Neural progenitor cell (in vitro differentiated cells): ENCODE results near the gene BCL2L13. TPM values are rescaled to one million over a fixed set of nuclear protein-coding genes. Genes with fewer than 3 reads are reported as not detected.
A peak's percentile ranks its signal among the peaks of the same experiment; 100 is the strongest.

Experiments used
- DNase-seq: peaks from one replicate; pipeline ENCODE4 v3.0.0-alpha.2; 2016; ENCODE audit warnings: low spot score
- H2AFZ ChIP-seq: fragments of 200-600 bp; sonication (generic); replicated peaks from 2 replicates; pipeline ENCODE4 v1.6.1; 2016; ENCODE audit warnings: antibody characterized with exemption
- H3F3A ChIP-seq: fragments of 200-600 bp; sonication (generic); 2 replicates; pipeline ENCODE4 v1.6.1; 2016; ENCODE audit warnings: antibody characterized with exemption, low read depth
- H3K27ac ChIP-seq: fragments of 200-600 bp; sonication (generic); 2 replicates; pipeline ENCODE4 v1.5.1; 2016; ENCODE audit warnings: mild to moderate bottlenecking
- H3K27me3 ChIP-seq: fragments of 200-600 bp; sonication (generic); 2 replicates; pipeline ENCODE4 v1.6.1; 2016; ENCODE audit warnings: mild to moderate bottlenecking, moderate library complexity
- H3K36me3 ChIP-seq: fragments of 200-600 bp; sonication (generic); 2 replicates; pipeline ENCODE4 v1.5.1; 2016
- H3K4me1 ChIP-seq: fragments of 200-600 bp; sonication (generic); 2 replicates; pipeline ENCODE4 v1.6.1; 2016; ENCODE audit warnings: mixed run types
- H3K4me2 ChIP-seq: fragments of 200-600 bp; sonication (generic); 2 replicates; pipeline ENCODE4 v1.6.1; 2016
- H3K4me3 ChIP-seq: fragments of 200-600 bp; sonication (generic); 2 replicates; pipeline ENCODE4 v1.5.1; 2016
- H3K79me2 ChIP-seq: fragments of 200-600 bp; sonication (generic); 2 replicates; pipeline ENCODE4 v1.6.1; 2016; ENCODE audit warnings: low read depth
- H3K9ac ChIP-seq: fragments of 200-600 bp; sonication (generic); 2 replicates; pipeline ENCODE4 v1.6.1; 2016
- H3K9me3 ChIP-seq: fragments of 200-600 bp; sonication (generic); 2 replicates; pipeline ENCODE4 v1.5.1; 2016; ENCODE audit warnings: low read depth
- H4K20me1 ChIP-seq: fragments of 200-600 bp; sonication (generic); 2 replicates; pipeline ENCODE4 v1.6.1; 2016; ENCODE audit warnings: low read depth
- H3K27ac Mint-ChIP-seq: 3 replicates; pipeline ENCODE4 v1.8.0; 2021; ENCODE audit warnings: mixed read lengths
- H3K27me3 Mint-ChIP-seq: 2 replicates; pipeline ENCODE4 v1.8.0; 2022; ENCODE audit warnings: low read depth, mild to moderate bottlenecking, inconsistent platforms, moderate library complexity, mixed read lengths; ENCODE audit not compliant: insufficient read depth
- H3K36me3 Mint-ChIP-seq: 3 replicates; pipeline ENCODE4 v1.8.0; 2021; ENCODE audit warnings: mixed read lengths
- H3K4me1 Mint-ChIP-seq: 3 replicates; pipeline ENCODE4 v1.8.0; 2021; ENCODE audit warnings: mixed read lengths
- H3K4me3 Mint-ChIP-seq: 3 replicates; pipeline ENCODE4 v1.8.0; 2021; ENCODE audit warnings: mild to moderate bottlenecking, moderate library complexity, mixed read lengths
- H3K9me3 Mint-ChIP-seq: 3 replicates; pipeline ENCODE4 v1.8.0; 2020; ENCODE audit warnings: mixed read lengths
- EZH2 ChIP-seq: fragments of 200-600 bp; sonication (generic); IDR thresholded peaks from 2 replicates; pipeline ENCODE4 v1.6.1; 2017; ENCODE audit warnings: antibody characterized with exemption, mild to moderate bottlenecking, moderate library complexity
- EZH2phosphoT487 ChIP-seq: fragments of 200-600 bp; sonication (generic); IDR thresholded peaks from 2 replicates; pipeline ENCODE4 v1.6.1; 2017; ENCODE audit warnings: antibody characterized with exemption
- total RNA-seq: library from RNA; depleted of rRNA; stranded (reverse); fragments of >200 nt; gene quantifications from 2 replicates; pipeline ENCODE4 v1.2.3, GENCODE V29; 2015; ENCODE audit warnings: low replicate concordance
- TF ChIP-seq, protein P1 (sequence below): fragments of 200-600 bp; sonication (generic); IDR thresholded peaks from 2 replicates; pipeline ENCODE4 v1.5.1; 2017; ENCODE audit warnings: antibody characterized with exemption, mild to moderate bottlenecking

BCL2L13 gene
- total RNA-seq, 1 donor from 2014 or later = 47.7 TPM

DNA sequence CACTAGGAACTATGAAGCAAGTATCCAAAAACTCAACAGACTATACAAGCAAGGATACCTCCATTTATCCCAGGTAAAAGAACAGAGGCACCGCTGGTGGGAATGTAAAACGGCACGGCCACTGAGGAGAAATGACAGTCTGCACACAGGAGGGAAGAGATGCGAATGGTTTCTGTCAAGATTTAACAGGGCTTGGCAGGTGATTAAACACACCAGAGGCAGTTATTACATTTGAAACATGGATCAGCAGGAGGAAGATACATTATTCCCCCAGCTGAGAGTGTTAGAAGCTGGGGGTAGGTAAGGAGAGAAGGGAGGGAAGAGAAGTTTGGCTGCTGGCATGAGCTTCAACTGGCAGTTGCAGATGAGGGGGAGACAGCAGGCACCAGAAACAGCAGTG, 40.2 kb upstream of the BCL2L13 start:
- Histone ChIP-seq H3K36me3 (peaks cover 9% of the 10 kb centered on the region), H3K27me3 (no peaks in the 10 kb centered on the region), H3K27ac (no peak overlapping the region), H3K79me2 (peaks cover 17% of the 10 kb centered on the region), H3K4me1 (no peaks in the 10 kb centered on the region), H4K20me1 (peaks cover 11% of the 10 kb centered on the region), H3K9ac (no peak overlapping the region), H3K4me2 (no peak overlapping the region), H3K4me3 (no peak overlapping the region), H2AFZ (no peak overlapping the region), H3K9me3 (no peaks in the 10 kb centered on the region), H3F3A (no peaks in the 10 kb centered on the region)
- Mint-ChIP-seq H3K9me3 (peaks cover 2% of the 10 kb centered on the region), H3K27ac (no peak overlapping the region), H3K4me3 (no peak overlapping the region), H3K4me1 (no peaks in the 10 kb centered on the region), H3K27me3 (peaks cover 4% of the 10 kb centered on the region), H3K36me3 (peaks cover 32% of the 10 kb centered on the region)
- DNase-seq = no peak
- TF ChIP-seq EZH2phosphoT487 (no peak), EZH2 (no peak)
- TF ChIP-seq, protein P1, sequence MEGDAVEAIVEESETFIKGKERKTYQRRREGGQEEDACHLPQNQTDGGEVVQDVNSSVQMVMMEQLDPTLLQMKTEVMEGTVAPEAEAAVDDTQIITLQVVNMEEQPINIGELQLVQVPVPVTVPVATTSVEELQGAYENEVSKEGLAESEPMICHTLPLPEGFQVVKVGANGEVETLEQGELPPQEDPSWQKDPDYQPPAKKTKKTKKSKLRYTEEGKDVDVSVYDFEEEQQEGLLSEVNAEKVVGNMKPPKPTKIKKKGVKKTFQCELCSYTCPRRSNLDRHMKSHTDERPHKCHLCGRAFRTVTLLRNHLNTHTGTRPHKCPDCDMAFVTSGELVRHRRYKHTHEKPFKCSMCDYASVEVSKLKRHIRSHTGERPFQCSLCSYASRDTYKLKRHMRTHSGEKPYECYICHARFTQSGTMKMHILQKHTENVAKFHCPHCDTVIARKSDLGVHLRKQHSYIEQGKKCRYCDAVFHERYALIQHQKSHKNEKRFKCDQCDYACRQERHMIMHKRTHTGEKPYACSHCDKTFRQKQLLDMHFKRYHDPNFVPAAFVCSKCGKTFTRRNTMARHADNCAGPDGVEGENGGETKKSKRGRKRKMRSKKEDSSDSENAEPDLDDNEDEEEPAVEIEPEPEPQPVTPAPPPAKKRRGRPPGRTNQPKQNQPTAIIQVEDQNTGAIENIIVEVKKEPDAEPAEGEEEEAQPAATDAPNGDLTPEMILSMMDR = no peak

DNA sequence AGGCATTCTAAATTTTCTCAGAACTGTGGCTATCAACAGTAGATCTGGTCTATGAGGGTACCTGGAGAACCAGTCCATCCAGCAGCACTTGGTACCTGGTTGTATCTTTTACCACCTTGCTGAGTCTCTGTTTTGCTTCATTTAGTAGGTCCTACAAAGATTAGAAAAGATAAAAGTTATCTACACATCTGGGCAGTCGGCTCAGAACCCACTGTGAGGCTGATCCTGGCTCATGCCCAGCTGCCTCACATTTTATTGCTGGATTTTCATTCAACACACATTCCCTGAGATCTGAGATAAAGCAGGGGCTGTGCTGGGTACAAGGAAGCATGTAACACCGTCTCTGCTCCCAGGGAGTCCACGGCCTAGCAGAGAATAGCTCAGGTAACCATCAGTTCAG, 37.5 kb upstream of the BCL2L13 start:
- Mint-ChIP-seq H3K27me3 (no peaks in the 10 kb centered on the region), H3K36me3 (peaks cover 22% of the 10 kb centered on the region), H3K9me3 (peaks cover 2% of the 10 kb centered on the region), H3K4me1 (peaks cover 4% of the 10 kb centered on the region), H3K4me3 (no peak overlapping the region), H3K27ac (peak overlapping the region; percentile 37)
- H3K9ac ChIP-seq = no peak overlapping the region
- H3K4me1 ChIP-seq = no peaks in the 10 kb centered on the region
- H2AFZ ChIP-seq = no peak overlapping the region
- peaks cover 37% of the 10 kb centered on the region for H3K79me2 ChIP-seq
- no peaks in the 10 kb centered on the region for H3K27me3 ChIP-seq
- TF ChIP-seq EZH2phosphoT487 (no peak), EZH2 (no peak)
- TF ChIP-seq, protein P1 = no peak
- peaks cover 14% of the 10 kb centered on the region for H4K20me1 ChIP-seq
- H3K4me3 ChIP-seq = no peak overlapping the region
- H3K27ac ChIP-seq = no peak overlapping the region
- H3K9me3 ChIP-seq = no peaks in the 10 kb centered on the region
- H3F3A ChIP-seq = no peaks in the 10 kb centered on the region
- H3K36me3 ChIP-seq = peaks cover 9% of the 10 kb centered on the region
- H3K4me2 ChIP-seq = no peak overlapping the region
- no peak for DNase-seq

DNA sequence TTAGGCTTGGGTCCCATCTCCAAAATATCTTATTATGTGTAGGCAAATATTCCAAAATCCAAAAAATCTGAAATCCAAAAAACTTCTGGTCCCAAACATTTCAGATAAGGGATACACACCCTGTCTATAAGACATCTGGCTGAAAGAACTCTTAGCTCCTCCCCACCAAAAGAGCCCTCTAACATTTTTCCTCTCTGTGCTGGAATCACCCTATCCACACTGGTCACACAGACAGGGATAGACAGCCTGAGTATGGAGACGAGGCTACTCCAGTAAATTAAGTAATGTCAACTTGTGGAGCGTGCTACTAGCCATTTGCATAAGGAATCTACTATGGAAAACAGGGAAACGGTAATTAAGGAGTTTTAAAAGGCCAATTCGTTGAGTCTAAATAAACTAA, 34.9 kb upstream of the BCL2L13 start:
- Mint-ChIP-seq H3K9me3 (no peaks in the 10 kb centered on the region), H3K4me3 (no peak overlapping the region), H3K27me3 (no peaks in the 10 kb centered on the region), H3K4me1 (peaks cover 6% of the 10 kb centered on the region), H3K36me3 (peaks cover 4% of the 10 kb centered on the region), H3K27ac (no peak overlapping the region)
- Histone ChIP-seq H3K4me2 (no peak overlapping the region), H3K27me3 (no peaks in the 10 kb centered on the region), H4K20me1 (peaks cover 20% of the 10 kb centered on the region), H3K9ac (no peak overlapping the region), H3K9me3 (no peaks in the 10 kb centered on the region), H2AFZ (no peak overlapping the region), H3F3A (no peaks in the 10 kb centered on the region), H3K4me1 (no peaks in the 10 kb centered on the region), H3K79me2 (peaks cover 37% of the 10 kb centered on the region), H3K4me3 (no peak overlapping the region), H3K36me3 (peaks cover 4% of the 10 kb centered on the region), H3K27ac (no peak overlapping the region)
- DNase-seq = no peak
- TF ChIP-seq, protein P1 = no peak
- TF ChIP-seq EZH2phosphoT487 = no peak
- no peak for TF ChIP-seq EZH2
